Measurements from ENCODE around the gene STXBP6.
"Not testable (repeated sequence)": the region's sequence is repeated elsewhere in the genome, so short reads cannot be mapped to it uniquely, and the experiment has no call there.

STXBP6 gene

DNA sequence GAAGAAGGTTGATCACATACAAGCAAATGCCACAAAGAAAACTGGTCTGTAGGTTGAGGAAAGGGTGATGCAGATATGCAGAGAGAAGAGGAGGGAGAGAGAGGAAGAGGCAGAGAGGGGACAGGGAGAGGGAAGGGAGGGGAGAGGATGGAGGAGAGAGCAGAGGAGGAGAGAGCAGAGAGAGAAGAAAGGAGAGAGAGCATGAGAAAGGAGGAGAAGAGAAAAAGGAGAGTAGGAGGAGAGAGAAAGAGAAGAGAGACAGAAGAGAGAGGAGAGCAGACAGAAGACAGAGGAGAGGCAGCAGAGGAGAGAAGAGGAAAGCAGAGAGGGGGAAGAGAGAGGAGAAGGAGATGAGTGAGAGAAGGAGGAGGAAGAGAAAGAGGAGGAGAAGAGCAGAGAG, 59.2 kb downstream of the STXBP6 start:
- DNase-seq (ENCODE audit: extremely low read depth in 1 of 2, low read depth in 1 of 2), result no peak

DNA sequence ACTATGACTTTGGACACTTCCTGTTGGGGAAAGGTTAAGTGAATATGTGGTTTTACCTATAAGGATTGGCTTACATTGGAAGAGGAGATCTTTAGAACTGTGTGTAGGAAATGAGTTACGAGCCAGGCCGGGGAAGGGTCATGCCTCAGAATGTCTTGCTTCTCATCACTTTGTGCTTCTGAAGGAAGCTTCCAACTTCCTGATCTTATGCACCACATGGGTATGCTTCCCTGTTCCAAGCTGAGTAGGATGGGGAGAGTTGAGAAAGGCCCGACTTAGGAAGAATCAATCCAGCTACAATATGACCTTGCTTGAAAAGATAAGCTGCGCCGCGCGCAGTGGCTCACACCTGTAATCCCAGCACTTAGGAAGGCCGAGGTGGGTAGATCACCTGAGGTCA, 59.9 kb downstream of the STXBP6 start:
- no peak for DNase-seq (ENCODE audit: extremely low read depth in 1 of 2, low read depth in 1 of 2)

DNA sequence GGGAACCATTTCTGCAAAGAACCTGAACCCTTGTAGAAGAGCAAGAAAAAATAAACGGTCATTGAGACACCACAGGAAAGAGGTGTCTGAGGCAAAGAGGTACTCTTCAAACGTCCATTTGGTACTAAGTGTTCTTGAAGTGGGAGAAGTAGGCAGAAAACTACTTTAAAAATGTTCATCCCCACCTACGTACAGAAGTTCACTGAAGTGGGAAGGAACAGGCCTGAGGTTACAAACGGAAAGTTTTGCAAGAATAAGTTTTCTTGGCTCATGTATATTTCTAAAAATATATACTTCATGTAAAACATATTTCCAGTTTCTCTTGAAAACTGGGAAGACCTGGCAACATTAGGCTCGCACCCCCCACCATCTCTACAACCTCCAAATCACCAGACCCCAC, 61.2 kb downstream of the STXBP6 start:
- DNase-seq (ENCODE audit: extremely low read depth in 1 of 2, low read depth in 1 of 2), result no peak

DNA sequence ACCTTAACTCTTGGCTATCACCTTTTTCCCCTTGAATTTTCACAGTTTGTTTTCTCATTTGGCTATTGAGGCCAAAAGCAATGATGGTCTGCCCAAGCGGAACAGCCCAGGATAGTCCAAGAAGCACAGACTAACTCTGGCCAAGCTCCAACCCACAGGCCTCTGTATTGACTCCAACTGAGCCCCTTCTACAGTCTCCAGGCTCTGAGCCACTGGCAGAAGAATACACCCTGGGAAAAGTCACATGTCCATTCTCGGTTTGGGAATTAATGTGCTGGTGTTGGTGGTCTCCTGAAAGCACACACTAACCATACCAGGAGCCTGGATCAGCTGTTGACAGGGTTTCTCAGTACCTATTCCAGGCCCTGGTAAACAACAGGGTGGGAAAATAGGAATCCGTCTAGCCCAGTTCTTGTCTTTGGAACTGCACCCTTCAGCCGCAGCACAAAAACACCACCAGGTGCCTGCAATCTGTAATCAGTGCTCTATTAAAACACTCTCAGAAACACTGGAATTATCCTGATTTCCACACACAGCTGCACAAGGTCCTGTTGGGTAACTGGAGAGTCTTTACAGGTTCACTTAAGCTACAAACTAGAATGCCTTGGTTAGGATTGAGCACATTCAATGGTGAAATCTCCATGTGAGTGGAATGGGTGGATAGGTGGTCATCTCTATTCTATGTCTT, 63.6 kb downstream of the STXBP6 start:
- DNase-seq (ENCODE audit: extremely low read depth in 1 of 2, low read depth in 1 of 2), result no peak

DNA sequence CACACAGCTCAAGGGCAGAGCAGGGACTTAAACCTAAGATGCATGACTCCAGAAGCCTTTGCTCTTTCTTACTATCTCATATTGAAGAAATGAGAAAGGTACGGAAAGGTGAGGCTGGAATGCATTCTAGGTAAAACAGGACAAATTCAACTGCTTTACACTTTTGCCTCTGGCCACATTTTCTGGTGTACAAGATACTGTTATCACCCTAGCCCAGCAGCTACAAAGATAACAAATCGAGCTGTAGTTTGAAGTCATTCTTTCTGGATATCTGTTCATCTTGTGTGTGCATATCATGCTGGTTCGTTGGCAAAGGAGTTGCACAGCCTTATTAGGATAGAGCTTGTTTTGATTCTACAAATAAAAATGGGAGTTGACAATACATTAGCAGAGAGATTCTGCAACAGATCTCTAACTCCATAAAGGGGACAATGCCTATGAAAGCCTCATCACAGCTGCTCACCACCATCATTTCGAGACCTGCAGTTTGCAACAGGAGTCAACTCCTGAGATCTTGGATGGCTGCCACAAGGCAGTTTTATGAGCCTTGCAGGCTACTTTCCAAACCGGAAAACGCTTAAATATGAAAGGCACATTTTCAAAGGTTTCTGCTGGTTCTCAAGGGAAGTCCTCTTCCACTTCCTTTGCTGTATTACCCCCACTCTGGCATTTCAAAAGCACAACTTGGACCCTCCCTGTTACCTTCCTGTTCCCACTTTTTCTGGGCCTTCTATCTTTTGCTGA, 64.9 kb downstream of the STXBP6 start:
- no peak for DNase-seq (ENCODE audit: extremely low read depth in 1 of 2, low read depth in 1 of 2)

DNA sequence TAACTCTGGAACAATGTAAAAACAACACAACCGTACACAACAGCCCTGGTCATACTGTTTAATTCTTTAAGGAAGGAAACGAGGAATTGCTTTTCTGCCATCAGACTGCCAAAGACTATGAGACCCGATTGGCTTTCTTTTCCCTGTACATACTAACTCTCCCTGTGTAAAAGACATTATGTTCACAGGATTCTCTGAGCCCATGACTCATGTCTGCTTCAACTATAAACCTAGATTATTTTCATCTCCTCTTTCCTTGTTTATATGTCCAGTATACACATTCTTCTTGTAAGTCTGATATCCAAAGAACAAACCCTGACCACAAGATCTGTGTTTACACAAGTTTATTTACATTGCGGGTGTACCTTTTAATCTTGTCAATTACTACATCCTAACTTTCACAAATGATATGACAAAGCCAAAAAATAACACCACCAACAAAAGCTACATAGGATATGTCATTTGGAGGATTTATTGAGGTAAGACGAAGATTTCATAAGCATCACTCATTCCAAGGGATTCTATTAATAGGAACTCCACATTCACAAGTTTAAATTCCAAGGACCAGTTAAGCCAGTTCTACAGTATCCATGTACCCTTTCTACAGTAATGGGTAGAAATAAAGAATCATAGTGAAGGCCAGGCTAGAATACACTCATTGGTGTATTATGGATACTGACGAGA, 67.3 kb downstream of the STXBP6 start:
- no peak for DNase-seq (ENCODE audit: extremely low read depth in 1 of 2, low read depth in 1 of 2)

DNA sequence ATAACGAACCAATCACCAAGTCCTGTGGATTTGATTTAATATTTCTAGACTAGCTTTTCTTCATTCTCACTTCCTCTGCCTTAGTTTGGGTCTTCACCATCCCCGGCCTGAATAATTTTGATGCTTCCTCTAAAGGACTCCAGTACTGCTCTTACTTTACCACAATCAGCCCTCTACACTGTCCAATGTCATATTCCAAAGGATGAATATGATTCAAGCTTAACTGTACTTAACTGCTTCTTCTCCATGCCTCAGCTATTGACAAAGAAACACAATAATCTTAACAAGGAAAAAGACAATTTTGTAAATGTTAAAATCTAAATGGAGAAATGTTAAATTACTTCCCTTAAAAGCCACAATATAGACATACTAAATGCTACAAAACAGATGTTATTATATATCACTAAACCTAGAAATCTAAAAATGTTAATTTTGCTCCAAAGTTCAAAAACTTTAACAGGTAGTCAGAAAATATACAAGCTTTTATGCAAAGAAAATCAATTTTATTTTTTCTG, 70.2 kb downstream of the STXBP6 start:
- DNase-seq (ENCODE audit: extremely low read depth in 1 of 2, low read depth in 1 of 2), result no peak

DNA sequence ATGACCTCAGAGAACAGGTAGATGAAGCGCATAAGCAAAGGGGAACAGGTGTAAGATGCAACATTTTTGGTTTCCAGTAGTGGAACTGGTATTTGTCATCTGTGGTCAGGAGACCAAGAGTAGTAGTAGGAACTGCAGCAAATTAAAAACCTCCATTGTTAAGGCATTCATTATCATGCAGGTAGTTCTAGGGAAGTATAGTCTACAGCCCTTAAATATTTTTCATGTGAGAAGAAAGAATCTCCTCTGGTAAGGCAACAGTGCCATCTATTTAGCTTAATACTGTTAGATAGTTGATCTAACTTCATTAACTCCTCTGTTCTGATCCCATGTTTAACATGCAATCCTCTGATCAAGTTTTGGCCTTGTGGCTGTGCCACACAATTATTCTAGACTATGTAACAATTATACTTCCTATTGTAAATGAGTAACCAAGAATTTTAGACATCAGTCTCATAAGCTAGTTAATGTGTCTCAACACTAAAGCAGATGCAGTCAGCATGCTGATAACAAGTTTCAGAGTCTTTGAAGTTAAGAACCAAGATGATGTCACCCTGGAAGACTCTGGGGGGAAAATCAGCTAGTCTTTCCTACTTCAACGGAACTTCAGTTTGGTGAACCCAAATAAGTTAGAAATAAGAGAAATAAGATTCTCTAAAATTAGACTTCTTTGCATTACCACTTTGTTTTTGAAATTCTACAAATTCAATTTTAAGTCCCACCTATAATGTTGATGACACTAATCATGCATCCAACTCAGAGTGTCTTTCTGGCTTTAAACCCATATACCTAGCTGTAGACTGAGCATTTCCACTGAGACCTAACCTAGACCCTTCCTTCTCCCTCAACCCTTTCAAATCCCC, 70.9 kb downstream of the STXBP6 start:
- DNase-seq (ENCODE audit: extremely low read depth in 1 of 2, low read depth in 1 of 2), result no peak

DNA sequence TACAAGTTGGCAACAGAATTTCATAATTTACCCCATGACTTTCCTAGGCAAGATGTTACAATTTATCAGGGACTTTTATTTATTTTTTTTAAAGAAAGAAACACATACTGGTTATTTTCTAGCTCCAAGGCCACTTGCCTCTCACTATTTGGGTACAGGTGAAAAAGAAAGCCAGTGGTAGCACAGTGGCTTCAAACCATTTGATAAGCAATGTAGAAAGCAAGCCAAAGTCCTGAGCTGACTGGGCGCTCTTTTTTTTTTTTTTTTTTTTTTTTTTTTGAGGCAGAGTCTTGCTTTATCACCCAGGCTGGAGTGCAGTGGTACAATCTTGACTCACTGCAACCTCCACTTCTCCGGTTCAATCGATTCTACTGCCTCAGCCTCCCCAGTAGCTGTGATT, 73.3 kb downstream of the STXBP6 start:
- no peak for DNase-seq (ENCODE audit: extremely low read depth in 1 of 2, low read depth in 1 of 2)

DNA sequence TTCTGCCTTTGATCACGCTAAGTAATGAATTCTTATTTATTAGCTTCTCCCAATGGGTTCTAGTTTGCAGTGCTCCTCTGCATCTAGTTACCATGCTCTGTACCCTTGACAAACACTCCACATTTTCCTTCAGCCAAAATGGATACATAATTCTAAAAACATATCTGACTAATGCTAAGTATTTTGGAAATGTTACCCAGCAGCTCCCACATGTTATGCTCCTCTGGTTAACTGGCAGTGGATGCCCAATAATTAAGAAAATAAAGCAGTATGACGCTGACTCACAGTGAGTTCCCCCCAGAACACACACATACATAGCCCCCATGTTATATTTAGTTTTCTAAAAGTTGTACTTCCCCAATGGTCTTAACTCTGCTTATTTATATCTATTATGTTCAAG, 74.6 kb downstream of the STXBP6 start:
- DNase-seq (ENCODE audit: extremely low read depth in 1 of 2, low read depth in 1 of 2), result no peak

DNA sequence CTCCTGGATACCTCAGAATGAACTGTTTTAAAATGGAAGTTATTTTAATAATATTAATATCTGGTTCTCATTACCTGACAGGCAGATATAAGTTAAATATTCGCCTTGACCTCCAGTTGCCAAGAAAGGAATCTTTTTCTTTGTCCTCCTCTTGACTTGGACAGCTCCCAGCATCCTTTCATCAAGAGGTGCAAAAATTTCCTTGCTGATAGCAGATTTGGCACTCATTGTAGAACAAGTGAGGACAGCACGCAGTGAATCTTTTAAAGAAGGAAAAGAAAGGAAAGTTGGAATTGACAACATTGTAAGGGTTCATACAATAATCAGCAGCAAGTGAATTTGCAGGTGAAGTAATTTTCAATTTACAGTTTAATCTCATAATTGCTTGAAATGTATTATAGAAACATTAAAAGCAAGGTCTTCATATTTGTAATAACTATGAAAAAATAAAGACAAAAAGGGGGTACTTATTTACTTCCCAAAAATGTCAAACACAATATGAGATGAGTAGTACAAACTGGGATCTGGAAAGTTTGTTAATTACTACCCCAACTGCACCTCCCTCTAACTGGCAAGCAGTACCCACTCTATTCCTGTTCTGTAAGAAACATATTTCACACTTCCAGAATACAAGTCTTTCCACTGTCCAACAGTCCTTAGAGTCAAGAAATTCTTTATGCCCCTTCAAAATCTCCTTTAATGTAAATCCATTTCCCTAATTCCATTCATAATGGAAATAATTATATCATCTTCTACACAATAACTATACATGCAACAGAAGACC, 75.2 kb downstream of the STXBP6 start:
- DNase-seq (ENCODE audit: extremely low read depth in 1 of 2, low read depth in 1 of 2), result no peak

DNA sequence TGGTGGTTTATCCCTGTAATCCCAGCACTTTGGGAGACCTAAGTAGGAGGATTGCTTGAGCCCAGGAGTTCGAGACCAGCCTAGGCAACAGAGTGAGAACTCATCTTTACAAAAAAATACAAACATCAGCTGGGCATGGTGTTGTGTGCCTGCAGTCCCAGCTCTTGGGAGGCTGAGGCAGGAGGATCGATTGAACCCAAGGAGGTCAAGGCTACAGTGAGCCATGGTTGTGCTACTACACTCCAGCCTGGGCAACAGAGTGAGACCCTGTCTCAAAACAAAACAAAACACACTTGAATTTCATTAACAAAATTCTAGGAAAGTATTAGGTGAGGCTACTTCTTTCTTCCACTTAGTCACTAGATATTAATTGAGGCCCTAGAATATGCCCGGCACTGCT, 77.1 kb downstream of the STXBP6 start:
- no peak for DNase-seq (ENCODE audit: extremely low read depth in 1 of 2, low read depth in 1 of 2)

DNA sequence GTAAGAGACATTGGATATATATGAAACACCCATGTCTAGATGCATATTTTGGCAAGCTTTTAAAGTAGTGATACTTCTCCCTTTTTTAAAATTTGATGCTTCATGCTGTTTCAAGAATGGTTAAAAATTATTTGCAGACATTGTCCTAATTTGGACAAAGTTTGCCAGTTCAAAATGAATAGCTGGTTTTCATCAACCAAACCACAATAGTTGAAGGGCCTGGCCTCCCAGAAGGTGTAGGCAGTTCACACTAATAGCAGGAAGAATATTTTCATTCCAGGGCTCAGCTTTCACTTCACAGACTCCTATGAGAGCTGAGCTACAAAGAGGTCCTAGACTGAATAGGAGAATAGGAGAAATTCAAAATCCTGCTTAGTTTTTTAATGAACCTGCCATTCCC, 78.7 kb downstream of the STXBP6 start:
- no peak for DNase-seq (ENCODE audit: extremely low read depth in 1 of 2, low read depth in 1 of 2)

DNA sequence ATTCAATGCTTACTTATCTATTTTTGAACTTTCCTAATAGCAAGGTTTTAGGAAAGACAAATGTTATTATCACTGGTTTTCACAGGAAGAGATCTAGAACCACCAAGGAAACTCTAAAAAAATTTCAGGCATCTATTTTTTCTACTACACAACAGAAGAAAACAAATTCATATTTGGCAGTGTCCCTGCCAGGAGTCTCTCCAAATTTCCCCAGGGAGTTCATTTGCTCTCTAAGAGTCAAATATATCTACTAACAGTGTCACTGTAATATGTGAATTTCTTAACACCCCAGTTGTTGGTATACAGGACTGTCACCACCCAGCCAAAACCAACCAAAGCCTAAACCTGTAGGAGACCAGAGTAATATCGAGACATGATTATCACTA, 83.4 kb downstream of the STXBP6 start:
- no peak for DNase-seq (ENCODE audit: extremely low read depth in 1 of 2, low read depth in 1 of 2)

DNA sequence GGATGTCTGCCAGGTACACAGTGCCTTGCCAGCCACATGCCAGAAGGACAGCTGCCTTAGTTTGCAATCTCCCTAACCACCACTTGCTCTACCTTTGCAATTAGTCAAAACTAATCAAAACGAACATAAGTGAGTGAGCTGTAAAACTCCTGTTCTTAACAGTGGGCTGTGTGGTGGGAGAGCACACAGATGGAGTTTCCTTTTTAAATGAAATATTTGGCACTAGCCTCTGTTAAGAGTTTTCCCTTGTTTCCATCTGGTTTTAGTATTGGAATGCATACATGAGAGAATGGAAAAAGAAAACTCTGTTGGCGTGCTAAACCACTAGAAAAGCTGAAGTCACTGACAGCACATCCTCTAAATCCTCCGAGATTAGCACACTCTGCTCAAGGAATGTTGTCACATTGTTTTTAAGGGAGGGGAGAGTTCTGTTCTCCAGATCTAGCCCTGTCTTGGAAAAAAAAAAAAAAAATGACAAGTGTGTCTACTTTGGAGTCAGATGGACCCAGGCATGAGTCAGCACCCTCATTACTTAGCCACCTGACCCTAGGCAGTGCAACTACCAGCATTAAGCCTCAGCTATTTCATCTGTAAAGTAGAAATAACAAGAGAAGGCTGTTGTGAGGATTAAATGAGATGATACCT, 83.9 kb downstream of the STXBP6 start:
- no peak for DNase-seq (ENCODE audit: extremely low read depth in 1 of 2, low read depth in 1 of 2)

DNA sequence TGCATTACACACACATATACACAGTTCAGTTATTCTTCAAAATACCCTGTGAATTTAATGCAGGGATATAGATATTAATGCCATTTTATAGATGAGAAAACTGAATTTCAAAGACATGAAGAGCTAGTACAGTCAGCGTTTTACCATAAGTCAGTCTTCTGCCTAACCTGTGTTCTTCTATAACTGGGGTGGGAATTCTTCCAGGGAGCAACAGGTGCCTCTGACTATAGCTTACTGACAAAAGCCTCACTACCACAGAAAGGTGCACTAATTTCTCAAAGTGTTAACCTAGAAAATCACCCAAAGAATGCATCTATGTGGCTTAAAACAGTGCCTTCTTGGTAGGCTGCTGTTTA, 84.4 kb downstream of the STXBP6 start:
- no peak for DNase-seq (ENCODE audit: extremely low read depth in 1 of 2, low read depth in 1 of 2)

DNA sequence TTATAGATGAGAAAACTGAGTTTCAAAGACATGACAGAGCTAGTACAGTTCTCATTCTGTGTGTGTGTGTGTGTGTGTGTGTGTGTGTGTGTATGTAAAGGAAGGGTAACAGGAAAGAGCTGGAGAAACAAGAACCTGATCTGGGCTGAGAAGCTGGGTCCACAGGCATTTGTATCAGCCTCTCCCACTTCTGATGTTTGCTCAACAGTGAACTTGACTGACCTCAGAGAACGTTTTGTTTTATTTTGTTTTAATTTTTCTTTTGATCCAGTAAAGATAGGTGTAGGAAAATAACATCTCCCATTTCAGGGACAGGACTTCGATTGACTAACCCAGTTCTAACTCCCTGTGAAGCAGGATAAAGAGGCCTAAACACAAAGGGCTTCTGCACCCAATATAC, 85.4 kb downstream of the STXBP6 start:
- DNase-seq (ENCODE audit: extremely low read depth in 1 of 2, low read depth in 1 of 2), result no peak

DNA sequence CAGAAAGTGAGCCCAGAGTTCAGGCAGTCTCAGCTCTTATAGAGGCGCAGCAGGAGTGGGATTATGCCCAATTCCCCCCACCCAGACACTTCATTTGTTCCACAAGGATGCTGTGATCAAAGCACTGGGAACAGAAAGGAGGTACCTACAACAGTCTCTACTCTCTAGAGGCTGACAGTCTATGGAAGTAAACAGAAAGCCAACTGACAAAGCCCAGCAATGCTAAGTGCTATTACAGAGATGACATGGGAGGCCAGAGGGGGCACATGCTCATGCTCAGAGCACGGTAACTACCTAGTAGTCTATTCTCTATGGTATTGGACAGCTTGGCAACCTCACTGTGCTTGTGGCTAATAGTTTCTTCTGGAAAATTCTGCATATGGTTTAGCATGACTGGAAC, 85.9 kb downstream of the STXBP6 start:
- no peak for DNase-seq (ENCODE audit: extremely low read depth in 1 of 2, low read depth in 1 of 2)

DNA sequence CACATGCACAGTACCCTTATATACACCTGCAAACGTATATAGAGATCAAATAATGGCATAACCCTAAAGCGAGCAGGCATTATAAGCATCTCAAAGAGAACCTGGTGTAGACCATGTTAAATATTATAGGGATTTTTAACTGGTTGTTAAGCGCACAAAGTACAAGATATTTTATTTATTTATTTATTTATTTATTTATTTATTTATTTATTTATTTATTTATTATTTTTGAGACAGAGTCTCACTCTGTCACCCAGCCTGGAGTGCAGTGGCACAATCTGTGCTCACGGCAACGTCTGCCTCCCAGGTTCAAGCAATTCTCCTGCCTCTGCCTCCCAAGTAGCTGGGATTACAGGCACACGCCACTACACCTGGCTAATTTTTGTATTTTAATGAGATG, 87.8 kb downstream of the STXBP6 start:
- DNase-seq (ENCODE audit: extremely low read depth in 1 of 2, low read depth in 1 of 2), result not testable (repeated sequence)

DNA sequence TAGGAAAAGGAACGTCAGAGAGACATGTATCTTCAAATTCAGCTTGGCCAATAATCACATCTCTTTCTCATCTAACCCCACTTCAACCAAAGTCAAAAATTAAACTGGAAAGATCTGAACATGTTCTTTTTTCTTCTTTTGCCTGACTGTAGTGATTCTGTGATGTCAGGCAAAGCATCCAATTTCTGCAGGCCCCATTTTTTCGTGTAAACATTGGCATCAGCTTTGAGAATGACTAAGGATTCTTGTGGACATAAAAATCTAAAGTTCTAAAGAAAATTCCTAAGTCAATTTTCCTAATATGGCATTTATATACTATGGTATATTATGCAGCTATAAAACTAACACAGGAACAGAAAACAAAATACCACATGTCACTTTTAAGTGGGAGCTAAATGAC, 89.1 kb downstream of the STXBP6 start:
- DNase-seq (ENCODE audit: extremely low read depth in 1 of 2, low read depth in 1 of 2), result no peak

Data from activated CD8-positive, alpha-beta memory T cell treated with anti-CD3 and anti-CD28 coated beads for 1 hour (primary cell).